Body of pancreas (tissue), 4 donors: ENCODE data around the gene GARIN5B.

Source experiments
- POLR2A ChIP-seq, 3 donors: fragments of 450-650 bp; IDR thresholded peaks; one replicate each; pipeline ENCODE4 v1.6.1; 2016; ENCODE audit warnings: antibody characterized with exemption in 3 of 3, mild to moderate bottlenecking in 2 of 3
- TF ChIP-seq, protein P1 (sequence below), 7 experiments: fragments of 450-650 bp in 4 of 7; fragments of 200-600 bp in 3 of 7; sonication (generic) in 3 of 7; IDR thresholded peaks; one replicate each; pipeline ENCODE4 v1.5.1; 2016 to 2019; ENCODE audit warnings: antibody characterized with exemption in 7 of 7

- TF ChIP-seq, protein P1, sequence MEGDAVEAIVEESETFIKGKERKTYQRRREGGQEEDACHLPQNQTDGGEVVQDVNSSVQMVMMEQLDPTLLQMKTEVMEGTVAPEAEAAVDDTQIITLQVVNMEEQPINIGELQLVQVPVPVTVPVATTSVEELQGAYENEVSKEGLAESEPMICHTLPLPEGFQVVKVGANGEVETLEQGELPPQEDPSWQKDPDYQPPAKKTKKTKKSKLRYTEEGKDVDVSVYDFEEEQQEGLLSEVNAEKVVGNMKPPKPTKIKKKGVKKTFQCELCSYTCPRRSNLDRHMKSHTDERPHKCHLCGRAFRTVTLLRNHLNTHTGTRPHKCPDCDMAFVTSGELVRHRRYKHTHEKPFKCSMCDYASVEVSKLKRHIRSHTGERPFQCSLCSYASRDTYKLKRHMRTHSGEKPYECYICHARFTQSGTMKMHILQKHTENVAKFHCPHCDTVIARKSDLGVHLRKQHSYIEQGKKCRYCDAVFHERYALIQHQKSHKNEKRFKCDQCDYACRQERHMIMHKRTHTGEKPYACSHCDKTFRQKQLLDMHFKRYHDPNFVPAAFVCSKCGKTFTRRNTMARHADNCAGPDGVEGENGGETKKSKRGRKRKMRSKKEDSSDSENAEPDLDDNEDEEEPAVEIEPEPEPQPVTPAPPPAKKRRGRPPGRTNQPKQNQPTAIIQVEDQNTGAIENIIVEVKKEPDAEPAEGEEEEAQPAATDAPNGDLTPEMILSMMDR (IDR thresholded peaks at IDR 0.05) = no peak
- no peak for TF ChIP-seq POLR2A (IDR thresholded peaks at IDR 0.05)
Measured at GRCh38 chr19:55365245-55365644, 2.2 kb upstream of the GARIN5B start.
